GM18499 (cell line): ENCODE results near the gene VPS11.

Experiments used
- ATAC-seq: cut with Tn5 transposase; IDR thresholded peaks from one replicate; pipeline ENCODE4 v1.9.1; 2021; ENCODE audit warnings: moderate number of reproducible peaks; ENCODE audit not compliant: insufficient read depth, unreplicated experiment

VPS11 gene

GRCh38 chr11:119117004-119117706 is 49.5 kb downstream of the VPS11 start:
- ATAC-seq = no peak

- no peak for ATAC-seq
Measured at GRCh38 chr11:119118227-119118626, 50.6 kb downstream of the VPS11 start.

- ATAC-seq = no peak
Measured at GRCh38 chr11:119118946-119119345, 51.3 kb downstream of the VPS11 start.

- ATAC-seq = no peak
Measured at GRCh38 chr11:119120639-119121007, 53.0 kb downstream of the VPS11 start.

GRCh38 chr11:119121008-119121810 is 53.6 kb downstream of the VPS11 start, which contains the start of gene HINFP:
HINFP (plus strand) TSS chr11:119121580; CDS start chr11:119126945, 5,365 bp downstream.
- ATAC-seq = peak; percentile 92

GRCh38 chr11:119121811-119122124 is 54.1 kb downstream of the VPS11 start:
- peak; percentile 2 for ATAC-seq

GRCh38 chr11:119125821-119126220 is 58.2 kb downstream of the VPS11 start:
- ATAC-seq = no peak

GRCh38 chr11:119126675-119127268 is 59.2 kb downstream of the VPS11 start:
- no peak for ATAC-seq

GRCh38 chr11:119130662-119131061 is 63.0 kb downstream of the VPS11 start:
- no peak for ATAC-seq
